ENCODE measurements around the gene CRYL1.

DNA sequence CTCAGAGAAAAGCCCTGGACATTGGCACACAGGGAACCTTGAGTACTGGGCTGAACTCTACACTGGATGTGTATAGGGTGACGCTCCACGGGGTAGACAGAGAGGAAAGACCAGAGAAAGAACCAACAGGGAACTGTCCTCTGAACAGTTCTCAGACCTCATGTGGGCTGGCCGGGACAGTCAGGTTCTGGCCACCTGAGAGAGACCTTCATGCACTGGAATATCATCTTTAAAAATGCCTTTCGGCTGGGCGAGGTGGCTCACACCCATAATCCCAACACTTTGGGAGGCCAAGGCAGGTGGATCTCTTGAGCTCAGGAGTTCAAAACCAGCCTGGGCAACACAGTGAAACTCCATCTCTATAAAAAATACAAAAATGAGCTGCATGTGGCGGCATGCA lies 149.8 kb downstream of the CRYL1 start:
- TF ChIP-seq, protein P1, sequence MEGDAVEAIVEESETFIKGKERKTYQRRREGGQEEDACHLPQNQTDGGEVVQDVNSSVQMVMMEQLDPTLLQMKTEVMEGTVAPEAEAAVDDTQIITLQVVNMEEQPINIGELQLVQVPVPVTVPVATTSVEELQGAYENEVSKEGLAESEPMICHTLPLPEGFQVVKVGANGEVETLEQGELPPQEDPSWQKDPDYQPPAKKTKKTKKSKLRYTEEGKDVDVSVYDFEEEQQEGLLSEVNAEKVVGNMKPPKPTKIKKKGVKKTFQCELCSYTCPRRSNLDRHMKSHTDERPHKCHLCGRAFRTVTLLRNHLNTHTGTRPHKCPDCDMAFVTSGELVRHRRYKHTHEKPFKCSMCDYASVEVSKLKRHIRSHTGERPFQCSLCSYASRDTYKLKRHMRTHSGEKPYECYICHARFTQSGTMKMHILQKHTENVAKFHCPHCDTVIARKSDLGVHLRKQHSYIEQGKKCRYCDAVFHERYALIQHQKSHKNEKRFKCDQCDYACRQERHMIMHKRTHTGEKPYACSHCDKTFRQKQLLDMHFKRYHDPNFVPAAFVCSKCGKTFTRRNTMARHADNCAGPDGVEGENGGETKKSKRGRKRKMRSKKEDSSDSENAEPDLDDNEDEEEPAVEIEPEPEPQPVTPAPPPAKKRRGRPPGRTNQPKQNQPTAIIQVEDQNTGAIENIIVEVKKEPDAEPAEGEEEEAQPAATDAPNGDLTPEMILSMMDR (IDR thresholded peaks at IDR 0.05), result no peak
- TF ChIP-seq ZNF263 (CRISPR knock-in tag; IDR thresholded peaks at IDR 0.05; ENCODE audit: low read depth), result no peak
- TF ChIP-seq ETV6 (CRISPR knock-in tag; IDR thresholded peaks at IDR 0.05), result no peak
- TF ChIP-seq KAT7 (CRISPR knock-in tag; IDR thresholded peaks at IDR 0.05; ENCODE audit: borderline replicate concordance), result no peak
- TF ChIP-seq, protein P2, sequence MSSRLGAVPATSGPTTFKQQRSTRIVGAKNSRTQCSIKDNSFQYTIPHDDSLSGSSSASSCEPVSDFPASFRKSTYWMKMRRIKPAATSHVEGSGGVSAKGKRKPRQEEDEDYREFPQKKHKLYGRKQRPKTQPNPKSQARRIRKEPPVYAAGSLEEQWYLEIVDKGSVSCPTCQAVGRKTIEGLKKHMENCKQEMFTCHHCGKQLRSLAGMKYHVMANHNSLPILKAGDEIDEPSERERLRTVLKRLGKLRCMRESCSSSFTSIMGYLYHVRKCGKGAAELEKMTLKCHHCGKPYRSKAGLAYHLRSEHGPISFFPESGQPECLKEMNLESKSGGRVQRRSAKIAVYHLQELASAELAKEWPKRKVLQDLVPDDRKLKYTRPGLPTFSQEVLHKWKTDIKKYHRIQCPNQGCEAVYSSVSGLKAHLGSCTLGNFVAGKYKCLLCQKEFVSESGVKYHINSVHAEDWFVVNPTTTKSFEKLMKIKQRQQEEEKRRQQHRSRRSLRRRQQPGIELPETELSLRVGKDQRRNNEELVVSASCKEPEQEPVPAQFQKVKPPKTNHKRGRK (CRISPR knock-in tag; IDR thresholded peaks at IDR 0.05; ENCODE audit: borderline replicate concordance), result no peak
- no peak for TF ChIP-seq CBFB (CRISPR knock-in tag; IDR thresholded peaks at IDR 0.05; ENCODE audit: low read depth)
- no peak for TF ChIP-seq RELA (CRISPR knock-in tag; IDR thresholded peaks at IDR 0.05; ENCODE audit: borderline replicate concordance)
- TF ChIP-seq, protein P3, sequence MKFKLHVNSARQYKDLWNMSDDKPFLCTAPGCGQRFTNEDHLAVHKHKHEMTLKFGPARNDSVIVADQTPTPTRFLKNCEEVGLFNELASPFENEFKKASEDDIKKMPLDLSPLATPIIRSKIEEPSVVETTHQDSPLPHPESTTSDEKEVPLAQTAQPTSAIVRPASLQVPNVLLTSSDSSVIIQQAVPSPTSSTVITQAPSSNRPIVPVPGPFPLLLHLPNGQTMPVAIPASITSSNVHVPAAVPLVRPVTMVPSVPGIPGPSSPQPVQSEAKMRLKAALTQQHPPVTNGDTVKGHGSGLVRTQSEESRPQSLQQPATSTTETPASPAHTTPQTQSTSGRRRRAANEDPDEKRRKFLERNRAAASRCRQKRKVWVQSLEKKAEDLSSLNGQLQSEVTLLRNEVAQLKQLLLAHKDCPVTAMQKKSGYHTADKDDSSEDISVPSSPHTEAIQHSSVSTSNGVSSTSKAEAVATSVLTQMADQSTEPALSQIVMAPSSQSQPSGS (CRISPR knock-in tag; IDR thresholded peaks at IDR 0.05; ENCODE audit: borderline replicate concordance, low read depth), result no peak
- TF ChIP-seq ESRRA (CRISPR knock-in tag; IDR thresholded peaks at IDR 0.05; ENCODE audit: borderline replicate concordance), result no peak
- TF ChIP-seq, protein P4, sequence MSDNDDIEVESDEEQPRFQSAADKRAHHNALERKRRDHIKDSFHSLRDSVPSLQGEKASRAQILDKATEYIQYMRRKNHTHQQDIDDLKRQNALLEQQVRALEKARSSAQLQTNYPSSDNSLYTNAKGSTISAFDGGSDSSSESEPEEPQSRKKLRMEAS (CRISPR knock-in tag; IDR thresholded peaks at IDR 0.05), result no peak
- TF ChIP-seq GABPB1 (CRISPR knock-in tag; IDR thresholded peaks at IDR 0.05), result no peak

Measured in WTC11 (cell line).